ENCODE results near the gene PCMT1.

PCMT1 gene

GRCh38 chr6:149820506-149820905 is 71.0 kb downstream of the PCMT1 start:
- H3K9ac ChIP-seq, result no peak overlapping the region
- H3K79me2 ChIP-seq, result peaks cover 6% of the 10 kb centered on the region
- no peak overlapping the region for H2AFZ ChIP-seq
- H3K36me3 ChIP-seq (ENCODE audit: control insufficient read depth, insufficient read depth, low read length), result no peaks in the 10 kb centered on the region
- no peak overlapping the region for H3K4me2 ChIP-seq (ENCODE audit: low read length)
- H3K9me3 ChIP-seq (ENCODE audit: control insufficient read depth, low read length), result no peaks in the 10 kb centered on the region
- peaks cover 7% of the 10 kb centered on the region for H3K4me1 ChIP-seq
- TF ChIP-seq CTCF (IDR thresholded peaks at IDR 0.05), result no peak
- no peak overlapping the region for H3K4me3 ChIP-seq (ENCODE audit: low read depth, low read length)
- no peak overlapping the region for H3K27ac ChIP-seq
- H3K27me3 ChIP-seq (ENCODE audit: control insufficient read depth, insufficient read depth, low read length), result no peaks in the 10 kb centered on the region

DNA sequence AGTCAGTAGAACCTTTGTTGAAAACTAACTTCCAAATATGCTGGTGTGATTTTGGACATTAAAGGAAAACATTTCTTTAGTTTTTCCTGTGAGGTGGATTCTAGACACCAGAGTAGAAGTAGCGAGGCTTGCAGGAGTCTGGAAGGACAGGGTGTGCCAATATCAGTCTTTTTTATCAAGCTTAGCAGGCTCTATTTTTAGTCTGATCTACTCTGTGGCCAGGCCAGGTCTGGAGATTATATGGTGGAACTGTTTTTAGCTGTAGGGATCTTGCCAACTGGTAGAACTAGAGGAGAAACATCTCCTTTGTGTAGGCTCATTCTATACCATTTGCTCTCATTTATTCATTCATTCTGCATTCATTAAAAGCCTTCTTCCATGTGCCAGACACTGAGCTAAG is 72.0 kb downstream of the PCMT1 start:
- H2AFZ ChIP-seq, result no peak overlapping the region
- H3K4me1 ChIP-seq, result peaks cover 10% of the 10 kb centered on the region
- no peak overlapping the region for H3K4me3 ChIP-seq (ENCODE audit: low read depth, low read length)
- peaks cover 14% of the 10 kb centered on the region for H3K79me2 ChIP-seq
- no peak overlapping the region for H3K27ac ChIP-seq
- H3K9me3 ChIP-seq (ENCODE audit: control insufficient read depth, low read length), result no peaks in the 10 kb centered on the region
- H3K9ac ChIP-seq, result no peak overlapping the region
- H3K4me2 ChIP-seq (ENCODE audit: low read length), result no peak overlapping the region
- no peak for TF ChIP-seq CTCF (IDR thresholded peaks at IDR 0.05)
- H3K27me3 ChIP-seq (ENCODE audit: control insufficient read depth, insufficient read depth, low read length), result no peaks in the 10 kb centered on the region
- no peaks in the 10 kb centered on the region for H3K36me3 ChIP-seq (ENCODE audit: control insufficient read depth, insufficient read depth, low read length)

DNA sequence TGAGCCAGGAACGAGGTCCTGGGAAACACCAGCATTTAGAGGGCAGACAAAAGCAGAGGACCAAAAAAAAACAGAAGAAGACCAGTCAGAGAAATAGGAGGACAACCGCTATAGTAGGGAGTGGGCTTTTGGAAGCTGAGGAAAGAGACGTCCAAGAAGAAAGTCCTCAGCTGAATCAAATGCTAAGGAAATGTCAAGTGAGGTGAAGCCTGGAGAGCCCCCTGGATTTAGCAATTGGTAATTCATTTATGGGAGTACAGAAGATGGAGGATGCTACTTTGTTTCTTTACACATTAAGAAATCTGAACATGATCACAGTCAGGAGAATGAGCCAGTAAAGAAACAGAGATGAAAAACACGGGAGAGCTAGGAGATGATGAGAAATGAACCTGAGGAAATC is 73.5 kb downstream of the PCMT1 start:
- no peaks in the 10 kb centered on the region for H3K36me3 ChIP-seq (ENCODE audit: control insufficient read depth, insufficient read depth, low read length)
- no peaks in the 10 kb centered on the region for H3K27me3 ChIP-seq (ENCODE audit: control insufficient read depth, insufficient read depth, low read length)
- no peak overlapping the region for H3K27ac ChIP-seq
- TF ChIP-seq CTCF (IDR thresholded peaks at IDR 0.05), result no peak
- no peak overlapping the region for H3K4me3 ChIP-seq (ENCODE audit: low read depth, low read length)
- no peak overlapping the region for H3K4me2 ChIP-seq (ENCODE audit: low read length)
- peaks cover 18% of the 10 kb centered on the region for H3K79me2 ChIP-seq
- no peak overlapping the region for H3K9ac ChIP-seq
- peaks cover 10% of the 10 kb centered on the region for H3K4me1 ChIP-seq
- H2AFZ ChIP-seq, result no peak overlapping the region
- no peaks in the 10 kb centered on the region for H3K9me3 ChIP-seq (ENCODE audit: control insufficient read depth, low read length)

- peaks cover 18% of the 10 kb centered on the region for H3K79me2 ChIP-seq
- no peak overlapping the region for H3K4me3 ChIP-seq (ENCODE audit: low read depth, low read length)
- no peak overlapping the region for H2AFZ ChIP-seq
- H3K9ac ChIP-seq, result no peak overlapping the region
- no peak overlapping the region for H3K4me2 ChIP-seq (ENCODE audit: low read length)
- H3K36me3 ChIP-seq (ENCODE audit: control insufficient read depth, insufficient read depth, low read length), result no peaks in the 10 kb centered on the region
- H3K4me1 ChIP-seq, result peaks cover 17% of the 10 kb centered on the region
- no peak overlapping the region for H3K27ac ChIP-seq
- H3K9me3 ChIP-seq (ENCODE audit: control insufficient read depth, low read length), result no peaks in the 10 kb centered on the region
- H3K27me3 ChIP-seq (ENCODE audit: control insufficient read depth, insufficient read depth, low read length), result no peaks in the 10 kb centered on the region
- TF ChIP-seq CTCF (IDR thresholded peaks at IDR 0.05), result no peak
These were observed 75.8 kb downstream of the PCMT1 start for GRCh38 chr6:149825292-149825691.

GRCh38 chr6:149830731-149831307 is 81.3 kb downstream of the PCMT1 start:
- H3K4me3 ChIP-seq (ENCODE audit: low read depth, low read length), result no peak overlapping the region
- H3K27me3 ChIP-seq (ENCODE audit: control insufficient read depth, insufficient read depth, low read length), result no peaks in the 10 kb centered on the region
- no peaks in the 10 kb centered on the region for H3K36me3 ChIP-seq (ENCODE audit: control insufficient read depth, insufficient read depth, low read length)
- peak overlapping the region; percentile 49 for H2AFZ ChIP-seq
- H3K79me2 ChIP-seq, result peaks cover 20% of the 10 kb centered on the region
- H3K9ac ChIP-seq, result no peak overlapping the region
- H3K4me1 ChIP-seq, result peaks cover 21% of the 10 kb centered on the region
- peak overlapping the region; percentile 72 for H3K27ac ChIP-seq
- H3K4me2 ChIP-seq (ENCODE audit: low read length), result peak overlapping the region; percentile 20
- no peaks in the 10 kb centered on the region for H3K9me3 ChIP-seq (ENCODE audit: control insufficient read depth, low read length)
- TF ChIP-seq CTCF (IDR thresholded peaks at IDR 0.05), result no peak

All from parathyroid adenoma (tissue), 2 donors.